ENCODE data around the gene WDR20.
"Not testable (repeated sequence)": the region's sequence is repeated elsewhere in the genome, so short reads cannot be mapped to it uniquely, and the experiment has no call there.

WDR20 gene, protein sequence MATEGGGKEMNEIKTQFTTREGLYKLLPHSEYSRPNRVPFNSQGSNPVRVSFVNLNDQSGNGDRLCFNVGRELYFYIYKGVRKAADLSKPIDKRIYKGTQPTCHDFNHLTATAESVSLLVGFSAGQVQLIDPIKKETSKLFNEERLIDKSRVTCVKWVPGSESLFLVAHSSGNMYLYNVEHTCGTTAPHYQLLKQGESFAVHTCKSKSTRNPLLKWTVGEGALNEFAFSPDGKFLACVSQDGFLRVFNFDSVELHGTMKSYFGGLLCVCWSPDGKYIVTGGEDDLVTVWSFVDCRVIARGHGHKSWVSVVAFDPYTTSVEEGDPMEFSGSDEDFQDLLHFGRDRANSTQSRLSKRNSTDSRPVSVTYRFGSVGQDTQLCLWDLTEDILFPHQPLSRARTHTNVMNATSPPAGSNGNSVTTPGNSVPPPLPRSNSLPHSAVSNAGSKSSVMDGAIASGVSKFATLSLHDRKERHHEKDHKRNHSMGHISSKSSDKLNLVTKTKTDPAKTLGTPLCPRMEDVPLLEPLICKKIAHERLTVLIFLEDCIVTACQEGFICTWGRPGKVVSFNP
- total RNA-seq, result 14.7 to 27.7 (median 21.4) reads per million in 18 experiments

DNA sequence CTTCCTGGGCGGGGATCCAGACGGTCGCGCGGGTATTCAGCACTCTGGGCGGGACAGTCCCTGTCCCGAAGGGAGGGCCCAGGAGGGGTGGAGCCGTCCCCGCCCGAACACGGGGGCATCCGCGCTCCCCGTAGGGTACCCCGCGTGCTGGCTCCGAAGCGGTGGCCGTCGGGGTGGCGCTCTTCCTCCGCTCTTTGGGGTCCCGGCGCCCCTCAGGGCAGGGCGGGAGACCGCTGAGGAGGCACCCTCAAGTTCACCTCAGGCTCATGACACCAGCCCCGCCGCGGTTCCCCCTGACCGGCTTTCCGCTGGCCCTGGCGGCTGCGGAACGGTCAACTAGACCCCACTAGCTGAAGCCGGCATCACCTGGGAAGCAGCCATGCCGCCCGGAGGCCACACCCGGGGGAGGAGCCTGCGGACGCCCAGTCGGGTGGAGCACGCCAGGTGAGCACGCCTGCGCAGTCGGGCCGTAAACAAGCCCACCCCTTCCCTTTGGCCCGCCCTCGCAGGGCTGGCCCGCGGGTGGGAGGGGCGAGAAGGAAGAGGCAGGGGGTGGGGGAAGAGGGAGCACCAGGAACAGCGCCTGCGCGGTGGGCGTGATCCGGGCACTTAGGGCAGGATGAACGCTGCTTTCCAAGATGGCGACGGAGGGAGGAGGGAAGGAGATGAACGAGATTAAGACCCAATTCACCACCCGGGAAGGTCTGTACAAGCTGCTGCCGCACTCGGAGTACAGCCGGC is at the start of gene WDR20:
WDR20 (plus strand) TSS at position 612 of the 741 bp plus-strand sequence; CDS start at position 639, 27 bp downstream.
- DNase-seq, result peak; percentile 96 to 98

DNA sequence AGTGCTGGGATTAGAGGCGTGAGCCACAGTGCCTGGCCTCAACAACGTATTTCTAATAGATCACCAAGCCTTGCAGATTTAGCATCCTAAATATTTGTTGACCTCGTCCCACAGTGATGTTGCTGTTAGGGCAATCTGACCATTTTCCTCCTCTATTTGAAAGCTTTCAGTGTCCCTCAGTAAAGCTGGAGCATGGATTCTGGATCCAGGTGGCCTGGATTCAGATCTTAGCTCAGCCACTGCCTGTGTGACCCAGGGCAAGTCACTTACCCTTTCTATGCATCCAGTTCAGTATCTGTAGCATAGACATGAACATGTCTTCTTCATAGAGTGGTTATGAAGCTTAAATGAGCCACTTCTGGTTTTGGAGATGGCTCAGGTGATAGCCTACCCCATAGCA is 49.0 kb upstream of the WDR20 start:
- no peak for DNase-seq

DNA sequence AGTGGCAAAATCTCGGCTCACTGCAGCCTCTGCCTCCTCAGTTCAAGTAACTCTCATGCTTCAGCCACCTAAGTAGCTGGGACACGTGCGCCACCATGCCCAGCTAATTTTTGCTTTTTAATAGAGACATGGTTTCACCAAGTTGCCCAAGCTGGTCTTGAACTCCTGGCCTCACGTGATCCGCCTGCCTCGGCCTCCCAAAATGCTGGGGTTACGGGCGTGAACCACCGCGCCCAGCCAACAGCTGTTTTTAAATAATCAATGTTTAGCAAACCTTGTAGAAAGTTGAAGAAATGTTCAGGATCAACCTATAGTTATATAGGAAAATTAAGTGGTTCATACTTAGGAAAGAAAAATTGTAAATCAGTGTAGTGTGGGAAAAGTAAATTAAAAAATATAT is 46.9 kb upstream of the WDR20 start:
- no peak for DNase-seq

DNA sequence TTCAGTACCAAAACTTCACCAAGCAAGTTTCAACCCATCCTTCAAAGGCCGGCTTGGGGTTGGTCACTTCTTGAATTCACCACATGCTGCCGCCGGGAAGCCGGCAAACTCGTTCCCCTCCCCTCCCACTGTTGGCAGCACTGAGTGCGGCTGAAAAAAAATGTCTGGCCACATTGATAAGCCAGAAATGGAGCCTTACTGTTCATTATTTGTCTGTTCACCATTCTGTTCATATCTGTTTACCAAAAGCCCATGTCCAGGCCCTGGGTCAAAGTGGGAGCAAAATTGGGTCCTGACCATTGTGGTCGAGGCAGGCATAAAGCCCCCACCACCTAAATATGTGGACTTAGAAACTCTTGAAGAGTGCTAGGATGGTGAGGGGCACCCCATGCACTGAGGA is 45.6 kb upstream of the WDR20 start:
- DNase-seq, result no peak

DNA sequence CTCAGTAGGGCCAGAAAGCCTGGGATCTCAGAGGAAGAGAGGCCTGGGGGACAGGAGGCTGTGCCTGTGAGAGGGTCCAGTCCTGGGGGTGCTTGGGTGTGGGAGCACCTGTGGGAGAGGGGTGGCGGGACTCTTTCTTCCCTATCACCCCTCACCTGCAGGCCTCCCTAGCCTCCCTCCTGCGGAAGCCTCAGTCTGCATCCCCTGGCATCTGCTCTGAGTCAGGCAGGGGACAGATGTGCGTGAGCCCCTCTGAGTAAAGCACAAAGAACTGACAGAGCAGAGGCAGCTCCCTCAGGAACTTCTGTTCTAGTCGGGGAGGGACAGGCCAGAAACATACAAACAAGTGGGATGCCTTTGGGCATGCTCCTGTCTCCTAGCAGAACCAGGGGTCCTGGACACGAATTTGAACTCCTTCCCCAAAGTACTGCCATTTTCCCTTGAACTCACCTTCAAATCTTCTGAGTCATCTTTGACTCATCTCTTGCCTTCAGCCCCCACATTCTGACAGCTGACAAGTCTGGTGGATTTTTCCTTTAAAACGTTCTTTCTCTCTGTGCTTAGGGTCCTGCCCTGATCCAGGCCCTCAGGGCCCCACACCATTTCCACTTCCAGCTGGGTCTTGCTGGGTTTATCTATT is 44.3 kb upstream of the WDR20 start:
- DNase-seq, result peak in 1 of 2 donors; percentile 22

DNA sequence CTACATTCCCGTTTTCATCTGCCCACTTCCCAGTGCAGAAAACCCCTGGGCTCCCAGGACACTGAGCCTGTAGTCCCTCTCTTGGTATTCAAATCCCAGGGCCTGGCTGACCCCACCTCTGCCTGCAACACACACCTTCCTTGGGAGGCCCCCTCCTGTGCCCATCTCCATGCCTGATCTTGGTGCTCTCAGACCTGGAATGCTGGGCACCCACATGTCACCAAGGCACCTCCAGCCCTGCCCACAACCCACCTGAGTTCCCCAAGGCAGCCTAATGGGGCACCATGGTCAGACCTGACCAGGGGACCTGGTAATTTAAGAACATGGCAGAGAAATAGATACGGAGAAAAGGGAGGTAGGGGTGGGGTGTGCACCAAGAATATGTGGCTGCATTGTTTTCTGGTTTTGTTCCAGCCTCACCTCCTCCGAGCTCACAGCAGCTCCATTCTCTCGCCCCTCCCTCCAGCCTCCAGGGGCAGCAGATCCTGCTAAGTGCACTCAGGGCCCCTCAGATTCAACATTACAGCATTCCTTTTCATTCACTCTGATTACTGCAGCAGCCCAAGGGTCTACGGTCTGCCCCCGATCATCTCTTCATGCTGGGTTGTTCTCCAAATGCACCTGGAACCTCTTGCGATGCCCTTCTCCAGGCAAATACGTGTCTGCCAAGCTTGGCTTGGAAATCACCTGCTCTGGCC is 43.7 kb upstream of the WDR20 start:
- DNase-seq, result no peak

DNA sequence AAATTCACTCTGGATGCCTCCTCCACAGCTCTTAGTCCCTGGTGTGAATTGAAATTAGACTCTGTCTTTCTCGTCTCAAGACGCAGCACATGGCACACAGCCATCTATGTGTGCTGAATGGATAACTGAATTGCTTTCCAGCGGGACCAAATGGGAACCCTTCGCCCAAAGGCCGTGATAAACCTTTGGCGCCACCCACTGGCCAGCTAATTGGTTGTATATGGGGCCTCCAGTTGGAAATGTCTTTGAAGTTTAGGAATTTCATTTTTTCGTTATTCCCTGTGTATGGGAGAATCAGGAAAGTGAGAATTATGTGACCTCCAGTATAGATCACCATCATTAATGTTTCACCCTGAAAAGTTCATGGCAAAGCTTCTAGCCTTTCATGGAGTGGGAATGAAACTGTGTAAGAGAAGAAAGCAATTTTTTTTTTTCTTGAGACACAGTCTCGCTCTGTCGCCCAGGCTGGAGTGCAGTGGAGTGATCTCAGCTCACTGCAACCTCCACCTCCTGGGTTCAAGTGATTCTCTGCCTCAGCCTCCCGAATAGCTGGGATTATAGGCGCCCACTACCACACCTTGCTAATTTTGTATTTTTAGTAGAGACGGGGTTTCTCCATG is 43.0 kb upstream of the WDR20 start:
- DNase-seq, result peak; percentile 72 to 81

DNA sequence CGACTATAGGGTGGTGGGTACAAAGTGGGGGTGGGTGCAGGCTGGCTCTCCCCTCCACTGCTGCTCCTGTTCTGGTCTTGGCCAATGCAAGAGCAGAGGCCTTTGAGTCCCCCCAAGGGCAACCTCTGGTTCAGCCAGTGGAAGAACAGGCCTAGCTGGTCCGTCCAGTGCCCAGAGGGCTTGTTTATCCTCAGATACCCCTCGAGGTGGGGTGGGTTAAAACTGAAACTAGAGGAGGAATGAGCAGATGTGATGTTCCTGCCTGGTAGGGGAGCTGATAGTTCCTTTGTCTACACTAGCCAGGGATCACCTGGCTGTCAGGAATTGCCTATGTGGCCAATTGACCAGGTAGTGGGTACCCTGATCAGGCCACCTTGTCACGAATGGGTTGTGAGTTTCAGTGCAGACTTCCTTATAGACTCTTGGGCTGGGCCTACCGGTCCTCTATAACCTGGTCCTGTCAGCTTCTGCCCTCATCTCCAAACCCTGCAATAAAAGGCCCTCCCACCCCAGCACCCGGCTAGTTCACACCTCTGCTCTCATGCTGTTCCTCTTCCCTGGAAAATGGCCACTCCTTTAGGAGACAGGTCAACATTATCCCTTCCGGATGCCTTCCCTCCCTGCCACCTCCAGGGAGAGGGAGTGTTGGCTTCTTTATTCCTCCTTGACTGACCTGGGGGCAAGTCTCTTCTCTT is 42.1 kb upstream of the WDR20 start:
- no peak for DNase-seq

DNA sequence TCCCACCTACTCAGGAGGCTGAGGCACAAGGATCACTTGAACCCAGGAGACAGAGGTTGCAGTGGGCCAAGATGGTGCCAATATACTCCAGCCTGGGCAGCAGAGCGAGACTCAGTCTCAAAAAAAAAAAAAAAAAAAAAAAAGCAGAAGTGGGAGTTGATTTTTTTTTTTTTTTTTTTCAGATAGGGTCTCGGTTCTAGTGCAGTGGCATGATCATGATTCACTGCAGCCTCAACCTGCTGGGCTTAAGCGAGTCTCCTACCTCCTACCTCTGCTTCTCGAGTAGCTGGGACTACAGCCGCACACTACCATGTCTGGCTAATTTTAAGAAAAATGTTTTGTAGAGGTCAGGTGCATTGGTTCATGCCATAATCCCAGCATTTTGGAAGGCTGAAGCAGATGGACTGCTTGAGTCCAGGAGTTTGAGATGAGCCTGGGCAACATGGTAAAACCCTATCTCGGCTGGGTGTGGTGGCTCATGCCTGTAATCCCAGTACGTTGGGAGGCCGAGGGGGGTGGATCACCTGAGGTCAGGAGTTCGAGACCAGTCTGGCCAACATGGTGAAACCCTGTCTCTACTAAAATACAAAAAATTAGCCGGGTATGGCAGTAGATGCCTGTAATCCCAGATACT is 36.5 kb upstream of the WDR20 start:
- DNase-seq, result peak; percentile 11 to 30

DNA sequence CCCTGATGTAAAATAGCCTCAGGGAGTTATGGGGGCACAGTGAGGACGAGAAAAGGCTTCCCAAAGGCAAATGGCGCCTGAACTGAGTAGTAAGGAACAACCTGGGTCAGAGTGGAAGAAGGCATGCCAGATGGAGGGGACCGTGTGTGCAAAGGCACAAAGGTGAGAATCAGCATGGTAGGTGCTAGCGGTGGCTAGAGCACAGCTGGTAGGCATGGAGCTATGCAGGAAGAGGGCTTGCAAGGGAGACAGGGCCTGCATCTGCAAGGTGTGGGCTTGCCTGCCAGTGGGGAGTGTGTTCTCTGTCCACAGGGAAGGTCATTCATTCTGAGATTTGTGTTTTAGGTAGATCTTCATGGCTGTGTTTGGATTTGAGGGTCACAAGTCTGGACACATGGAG is 34.3 kb upstream of the WDR20 start:
- no peak for DNase-seq

DNA sequence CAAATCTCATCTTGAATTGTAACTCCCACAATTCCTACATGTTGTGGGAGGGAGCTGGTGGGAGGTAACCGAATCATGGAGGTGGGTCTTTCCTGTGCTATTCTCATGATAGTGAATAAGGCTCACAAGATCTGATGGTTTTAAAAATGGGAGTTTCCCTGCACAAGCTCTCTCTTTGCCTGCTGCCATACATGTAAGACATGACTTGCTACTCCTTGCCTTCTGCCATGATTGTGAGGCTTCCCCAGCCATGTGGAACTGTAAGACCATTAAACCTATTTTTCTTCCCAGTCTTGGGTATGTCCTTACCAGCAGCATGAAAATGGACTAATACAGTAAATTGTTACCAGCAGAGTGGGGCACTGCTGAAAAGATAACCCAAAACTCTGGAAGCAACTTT is 30.4 kb upstream of the WDR20 start:
- DNase-seq, result not testable (repeated sequence)

DNA sequence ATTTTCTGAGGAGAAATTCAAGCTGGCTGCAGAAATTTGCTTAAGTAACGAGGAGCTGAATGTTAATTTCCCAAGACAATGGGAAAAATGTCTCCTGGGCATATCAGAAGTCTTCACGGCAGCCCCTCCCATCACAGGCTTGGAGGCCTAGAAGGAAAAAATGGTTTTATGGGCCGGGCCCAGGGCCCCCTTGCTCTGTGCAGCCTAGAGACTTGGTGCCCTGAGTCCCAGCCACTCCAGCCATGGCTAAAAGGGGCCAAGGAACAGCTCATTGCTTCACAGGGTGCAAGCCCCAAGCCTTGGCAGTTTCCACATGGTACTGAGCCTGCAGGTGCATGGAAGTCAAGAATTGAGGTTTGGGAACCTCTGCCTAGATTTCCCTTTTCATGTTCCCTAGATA is 28.6 kb upstream of the WDR20 start:
- no peak for DNase-seq

DNA sequence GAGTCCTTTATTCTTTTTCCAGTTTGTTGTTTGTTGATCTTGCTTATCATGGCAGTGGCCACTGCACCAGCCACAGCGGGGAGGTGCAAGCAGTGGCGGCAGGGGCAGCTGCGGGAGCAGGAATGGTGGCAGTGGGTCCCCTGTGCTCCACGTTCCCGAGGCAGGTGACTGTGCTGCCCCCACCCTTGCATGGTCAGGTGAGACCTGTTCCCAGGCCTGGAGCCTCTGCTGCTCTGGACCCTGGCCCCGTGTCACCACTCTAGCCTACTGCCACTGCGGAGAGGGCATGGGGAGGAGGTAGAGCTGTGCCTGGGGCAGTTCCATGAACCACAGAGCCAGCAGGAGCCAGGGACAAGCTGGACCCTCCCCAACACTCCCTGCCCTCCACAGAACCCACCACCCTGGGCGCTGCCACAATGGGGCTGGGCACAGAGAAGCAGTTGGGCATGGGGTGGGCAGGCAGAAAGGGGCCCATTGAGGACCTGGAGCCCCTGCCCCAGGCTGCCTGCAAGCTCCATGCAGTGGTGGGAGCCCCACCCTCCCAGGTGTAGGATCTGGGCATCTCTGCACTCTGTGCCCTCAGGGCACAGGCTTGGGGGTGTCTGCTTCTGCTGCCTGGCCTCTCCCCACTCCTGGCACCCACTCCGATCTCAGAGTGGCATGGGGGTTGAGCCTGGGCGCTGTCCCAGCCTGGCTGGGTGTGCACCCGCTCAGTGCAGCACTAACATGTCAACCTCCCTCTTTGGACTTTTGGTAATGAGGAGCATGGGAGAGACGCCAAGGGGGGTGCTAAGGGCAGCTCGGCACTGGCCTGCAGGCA is 23.1 kb upstream of the WDR20 start:
- no peak for DNase-seq

DNA sequence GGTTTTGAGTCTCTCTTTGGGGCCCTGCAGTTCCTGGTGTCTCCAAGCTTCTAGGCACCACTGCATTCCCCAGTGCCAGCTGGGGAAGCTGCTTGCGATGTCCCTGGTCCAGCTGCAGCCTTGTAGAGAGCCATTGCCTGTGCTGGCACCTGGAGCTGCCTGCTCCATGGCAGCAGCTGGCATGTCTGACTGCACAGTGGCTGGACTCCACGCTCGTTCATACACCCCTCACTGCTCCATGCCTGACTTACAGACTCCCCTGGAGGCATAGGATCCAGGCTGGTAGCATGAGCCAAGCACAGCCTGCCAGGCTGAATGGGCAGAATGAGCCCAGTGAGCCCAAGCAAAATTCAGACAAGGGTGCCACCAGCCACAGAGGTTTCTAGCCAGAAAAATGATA is 21.8 kb upstream of the WDR20 start:
- DNase-seq, result no peak

DNA sequence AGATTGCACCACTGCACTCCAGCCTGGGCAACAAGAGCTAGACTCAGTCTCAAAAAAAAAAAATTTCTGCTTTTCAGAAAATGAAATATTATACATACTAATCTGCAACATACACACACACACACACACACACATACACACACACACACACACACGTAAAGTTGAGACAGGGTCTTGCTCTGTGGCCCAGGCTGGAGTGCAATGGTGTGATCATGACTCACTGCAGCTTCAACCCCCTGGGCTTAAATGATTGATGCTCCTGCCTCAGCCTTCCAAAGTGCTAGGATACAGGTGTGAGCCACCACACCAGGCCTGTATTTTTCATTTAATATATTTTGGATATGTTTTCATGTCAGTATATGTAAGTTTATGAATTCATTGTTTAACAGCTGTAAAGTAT is 18.8 kb upstream of the WDR20 start:
- no peak for DNase-seq

DNA sequence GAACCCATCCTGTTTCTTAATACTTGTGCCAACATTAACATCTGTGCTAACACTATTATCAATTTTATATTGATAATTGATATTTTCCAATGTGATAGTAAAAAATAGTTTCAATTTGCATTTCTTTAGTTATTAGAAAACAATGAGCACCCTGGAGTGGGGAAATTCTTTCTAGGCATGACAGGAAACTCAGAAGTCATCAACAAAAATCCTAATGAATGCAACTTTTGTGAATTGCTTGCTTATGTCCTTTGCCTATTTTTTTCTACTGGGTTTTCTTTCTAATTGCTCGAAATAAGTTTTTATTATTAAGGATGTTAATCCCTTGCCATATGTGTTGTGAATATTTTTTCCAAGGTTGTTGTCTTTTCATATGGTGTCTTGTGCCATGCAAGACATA is 18.1 kb upstream of the WDR20 start:
- no peak for DNase-seq

DNA sequence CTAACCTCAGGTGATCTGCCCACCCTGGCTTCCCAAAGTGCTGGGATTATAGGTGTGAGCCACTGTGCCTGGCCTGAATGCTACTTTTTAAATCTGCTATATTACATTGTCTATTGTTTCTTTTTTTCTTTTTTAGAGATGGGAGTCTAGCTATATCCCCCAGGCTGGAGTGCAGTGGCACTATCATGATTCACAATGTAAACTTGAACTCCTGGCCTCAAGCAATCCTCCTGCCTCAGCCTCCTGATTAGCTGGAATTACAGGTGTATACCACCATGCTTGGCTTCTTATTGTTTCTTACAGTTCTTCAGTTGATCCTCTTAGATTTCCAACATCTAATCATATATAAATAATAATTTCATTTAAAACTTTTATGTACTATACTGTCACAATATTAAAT is 15.3 kb upstream of the WDR20 start:
- no peak for DNase-seq

DNA sequence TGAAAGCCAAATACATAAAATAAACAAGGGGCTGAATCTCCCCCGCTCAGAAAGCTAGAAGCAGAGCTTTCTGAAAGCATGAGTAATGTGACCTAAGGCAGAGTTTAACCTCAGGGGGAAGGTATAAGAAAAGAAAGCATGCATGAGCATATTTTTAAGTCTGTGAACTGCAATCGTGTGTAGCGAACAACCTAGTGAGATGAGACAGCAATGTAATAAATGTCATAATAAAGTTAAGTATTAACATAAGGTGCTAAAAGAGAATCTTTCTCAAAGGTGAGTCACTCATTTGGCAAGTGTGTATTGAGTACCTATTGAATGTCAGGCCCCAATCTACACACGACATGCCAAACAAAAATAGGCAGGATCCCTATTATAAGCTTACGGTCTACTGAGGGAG is 14.2 kb upstream of the WDR20 start:
- DNase-seq, result no peak

DNA sequence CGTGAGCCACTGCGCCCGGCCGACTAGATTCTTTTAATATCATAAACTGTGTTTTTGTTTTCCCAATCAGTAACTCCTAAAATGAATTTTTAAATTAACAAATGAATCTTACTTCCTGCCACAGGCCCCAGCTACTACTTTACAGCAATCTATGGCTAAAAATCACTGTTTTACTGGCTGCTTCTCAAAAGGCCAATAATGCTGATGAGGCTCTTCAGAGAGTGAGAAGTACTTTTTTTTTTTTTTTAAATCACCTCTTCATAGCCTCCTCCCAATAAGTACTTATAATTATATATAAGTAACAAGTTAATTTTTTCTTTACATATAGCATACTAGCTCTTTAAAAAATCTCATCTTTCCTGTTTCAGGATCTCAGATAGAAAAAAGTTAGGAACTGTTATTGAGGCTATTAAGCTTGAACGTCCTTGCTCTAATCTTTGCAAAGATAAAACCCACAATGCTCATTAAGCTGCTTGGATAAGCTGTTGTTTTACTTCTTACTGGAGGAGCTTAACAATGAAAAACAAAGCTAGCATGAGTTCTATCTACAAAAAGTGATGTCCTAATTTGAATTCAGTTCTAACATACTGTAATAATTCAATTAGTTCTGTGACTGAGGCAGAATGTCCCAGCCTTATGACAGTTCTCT is 12.8 kb upstream of the WDR20 start:
- no peak for DNase-seq

DNA sequence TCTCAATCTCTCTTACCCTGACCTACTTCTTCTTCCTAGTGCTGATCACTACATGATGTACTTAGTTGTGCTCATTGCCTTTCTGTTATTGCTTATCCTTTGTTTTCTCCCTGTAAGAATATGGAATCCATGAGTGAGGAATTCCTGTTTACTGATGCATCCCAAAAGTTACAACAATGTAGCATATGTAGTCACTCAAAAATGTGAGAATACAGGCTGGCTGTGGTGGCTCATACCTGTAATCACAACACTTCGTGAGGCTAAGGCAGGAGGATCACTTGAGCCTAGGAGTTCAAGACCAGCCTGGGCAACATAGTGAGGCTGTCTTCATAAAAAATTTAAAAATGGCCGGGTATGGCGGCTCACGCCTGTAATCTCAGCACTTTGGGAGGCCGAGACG is 8.0 kb upstream of the WDR20 start:
- DNase-seq, result no peak
